Adrenal gland (tissue), 12 donors: Measurements from ENCODE around the gene KLF16. TPM values are rescaled to one million over a fixed set of nuclear protein-coding genes. Genes with fewer than 3 reads are reported as not detected.

Experiments used
- DNase-seq, 7 donors: peaks; one replicate each; pipeline ENCODE4 v3.0.0-alpha.2; 2019 to 2020
- H3K27ac ChIP-seq, 5 donors: fragments of 200-600 bp; sonication (generic) in 4 of 5; 1 replicate in 3 of 5; 2 replicates in 2 of 5; pipeline versions ENCODE4 v1.5.1 to v1.8.0; 2016 to 2020; ENCODE audit warnings: mild to moderate bottlenecking in 1 of 5
- H3K27me3 ChIP-seq: fragments of 200-600 bp; 2 replicates; pipeline ENCODE4 v1.8.0; 2021
- H3K36me3 ChIP-seq, 2 donors: fragments of 200-600 bp; replicated peaks in 1 of 2; 1 replicate in 1 of 2; 2 replicates in 1 of 2; pipeline versions ENCODE4 v1.5.1 to v1.8.0; 2018 to 2022
- H3K4me1 ChIP-seq, 2 donors: fragments of 200-600 bp; replicated peaks in 1 of 2; 1 replicate in 1 of 2; 2 replicates in 1 of 2; pipeline versions ENCODE4 v1.5.1 to v1.8.0; 2018 to 2021
- H3K4me3 ChIP-seq, 4 donors: fragments of 200-600 bp; sonication (generic) in 3 of 4; one replicate each; pipeline ENCODE4 v1.5.1; 2016 to 2018
- H3K9me3 ChIP-seq, 3 donors: fragments of 200-600 bp; sonication (generic) in 1 of 3; replicated peaks in 1 of 3; 1 replicate in 2 of 3; 2 replicates in 1 of 3; pipeline versions ENCODE4 v1.5.1 to v1.8.0; 2016 to 2021
- CTCF ChIP-seq, 6 experiments: fragments of 450-650 bp in 4 of 6; fragments of 200-600 bp in 2 of 6; sonication (generic) in 1 of 6; IDR thresholded peaks; 1 replicate in 5 of 6; 2 replicates in 1 of 6; pipeline versions ENCODE4 v1.5.1 to v1.8.0; 2016 to 2021; ENCODE audit warnings: antibody characterized with exemption in 6 of 6, mild to moderate bottlenecking in 2 of 6, moderate library complexity in 1 of 6
- POLR2A ChIP-seq, 2 donors: fragments of 450-650 bp; IDR thresholded peaks; one replicate each; pipeline ENCODE4 v1.6.1; 2017; ENCODE audit warnings: antibody characterized with exemption in 2 of 2, mild to moderate bottlenecking in 2 of 2, moderate library complexity in 1 of 2
- WGBS, 4 donors: extraction: QIAGEN DNeasy Blood & Tissue Kit in 2 of 4; methylation state at CpG; one replicate each; pipeline versions ENCODE4 v1.1.5 to v1.1.7; 2013 to 2017; 5-methylcytosine and 5-hydroxymethylcytosine counted together
- intact Hi-C, 2 donors: fragments of 100-400 bp; cut with DNase I; formaldehyde crosslinking; loops; one replicate each; pipeline versions ENCODE4 v1.14.1 to v1.15.0; 2022 to 2023
- polyA plus RNA-seq, 3 donors: library from polyadenylated mRNA; stranded (reverse); fragments of 200-250 nt in 2 of 3; fragments of 350-450 nt in 1 of 3; fragmentation: Illumina TruSeq in 1 of 3; extraction: RNeasy Lipid Tissue Mini Kit (QIAGEN cat#74804) in 1 of 3; gene quantifications; one replicate each; pipeline ENCODE4 v1.2.3, GENCODE V29; 2013 to 2014
- total RNA-seq, 9 donors: library from RNA; depleted of rRNA in 4 of 9; stranded (reverse); fragments of >200 nt in 4 of 9; fragments of 120-200 nt in 1 of 9; fragmentation: NEBNext Ultra II Directional in 1 of 9; extraction: Animal tissue kit (Norgen Biotek cat#: 25700) in 1 of 9; gene quantifications; one replicate each; pipeline versions ENCODE4 v1.1.0 to v1.2.4, GENCODE V29; 2013 to 2023
- donor health status: healthy with polysubstance abuse.
- donor health status: Bipolar disorder and iron deficiency.
- donor health status: DM: yes; HTN: yes; CAD: no.
- donor health status: DM: no; HTN: no; CAD: no.
- donor health status: DM: no; HTN: no; CAD: no.
- donor health status: DM: yes; HTN: yes; CAD: no.

Gene KLF16
- total and polyA plus RNA-seq, 12 donors = 2.0 to 28.1 (median 13.9) TPM

- TF ChIP-seq POLR2A (IDR thresholded peaks at IDR 0.05) (no peak), CTCF (IDR thresholded peaks at IDR 0.05) (no peak)
- H3K4me3 ChIP-seq = no peak overlapping the region
- H3K27ac ChIP-seq = peak overlapping the region in 2 of 5 donors; percentile 34 to 49
- 48 to 62% (median 56%) methylated on average over 4 to 11 of the region's 11 CpGs; no CpG with 5 or more reads in 1 of the 4 donors for WGBS, 4 donors
- H3K4me1 ChIP-seq = peaks cover 27 to 58% of the 10 kb centered on the region in 2 donors
- no peaks in the 10 kb centered on the region for H3K9me3 ChIP-seq
- no peaks in the 10 kb centered on the region for H3K27me3 ChIP-seq
- intact Hi-C loops = no loop called here
- DNase-seq = peak in 1 of 7 donors; percentile 53
- no peaks in the 10 kb centered on the region for H3K36me3 ChIP-seq
Observed at GRCh38 chr19:1845642-1846041, 17.7 kb downstream of the KLF16 start.

GRCh38 chr19:1845125-1845515 lies 18.3 kb downstream of the KLF16 start:
- no peaks in the 10 kb centered on the region for H3K27me3 ChIP-seq
- H3K4me1 ChIP-seq = peaks cover 27 to 62% of the 10 kb centered on the region in 2 donors
- H3K27ac ChIP-seq = peak overlapping the region in 1 of 5 donors; percentile 34
- H3K9me3 ChIP-seq = no peaks in the 10 kb centered on the region
- H3K4me3 ChIP-seq = no peak overlapping the region
- WGBS, 4 donors = 72 to 83% (median 81%) methylated on average over 9 to 16 of the region's 16 CpGs
- DNase-seq = no peak
- H3K36me3 ChIP-seq = no peaks in the 10 kb centered on the region
- TF ChIP-seq POLR2A (IDR thresholded peaks at IDR 0.05) (no peak), CTCF (IDR thresholded peaks at IDR 0.05) (no peak)
- intact Hi-C loops = no loop called here

GRCh38 chr19:1844513-1845124 lies 18.8 kb downstream of the KLF16 start:
- Histone ChIP-seq H3K4me1 (peaks cover 27 to 66% of the 10 kb centered on the region in 2 donors), H3K4me3 (no peak overlapping the region), H3K27me3 (no peaks in the 10 kb centered on the region), H3K27ac (no peak overlapping the region), H3K36me3 (no peaks in the 10 kb centered on the region), H3K9me3 (no peaks in the 10 kb centered on the region)
- 74 to 83% (median 75%) methylated on average over 8 to 19 of the region's 19 CpGs; no CpG with 5 or more reads in 1 of the 4 donors for WGBS, 4 donors
- DNase-seq = no peak
- intact Hi-C loops = no loop called here
- TF ChIP-seq POLR2A (IDR thresholded peaks at IDR 0.05) (no peak), CTCF (IDR thresholded peaks at IDR 0.05) (no peak)

GRCh38 chr19:1843646-1844394 lies 19.6 kb downstream of the KLF16 start:
- 63 to 85% (median 77%) methylated on average over 14 to 25 of the region's 25 CpGs for WGBS, 4 donors
- TF ChIP-seq CTCF (IDR thresholded peaks at IDR 0.05) (peak in 1 of 6 experiments; percentile 3), POLR2A (IDR thresholded peaks at IDR 0.05) (no peak)
- no peaks in the 10 kb centered on the region for H3K36me3 ChIP-seq
- no peak overlapping the region for H3K4me3 ChIP-seq
- intact Hi-C loops = no loop called here
- H3K4me1 ChIP-seq = peaks cover 27 to 66% of the 10 kb centered on the region in 2 donors
- no peaks in the 10 kb centered on the region for H3K27me3 ChIP-seq
- no peaks in the 10 kb centered on the region for H3K9me3 ChIP-seq
- no peak for DNase-seq
- H3K27ac ChIP-seq = peak overlapping the region in 1 of 5 donors; percentile 10
